ENCODE results near the gene RASL11A.

- TF ChIP-seq EZH2 (IDR thresholded peaks at IDR 0.05; ENCODE audit: borderline replicate concordance, low read length) = no peak
- no peak for TF ChIP-seq CTCF (conservative IDR thresholded peaks at IDR 0.05 in 1 of 2, IDR thresholded peaks at IDR 0.05 in 1 of 2; ENCODE audit: extremely low read depth in 1 of 2, insufficient read depth in 1 of 2, low read depth in 1 of 2, low read length in 2 of 2)
Observed at GRCh38 chr13:27295660-27296059, 25.0 kb downstream of the RASL11A start.
